Mesendoderm (in vitro differentiated cells): Measurements from ENCODE around the gene ZBTB12. TPM values are rescaled to one million over a fixed set of nuclear protein-coding genes. Genes with fewer than 3 reads are reported as not detected.

Experiments used
- DNase-seq: peaks from one replicate; pipeline ENCODE4 v3.0.0; 2013
- H2AK5ac ChIP-seq: 2 replicates; pipeline ENCODE4 v1.6.1; 2013; ENCODE audit warnings: low read length, inconsistent platforms
- H2BK120ac ChIP-seq: 2 replicates; pipeline ENCODE4 v1.6.1; 2013; ENCODE audit warnings: low read depth, mild to moderate bottlenecking, low read length, moderate library complexity, mixed read lengths
- H2BK15ac ChIP-seq: replicated peaks from 2 replicates; pipeline ENCODE4 v1.6.1; 2013; ENCODE audit warnings: low read depth, mild to moderate bottlenecking, moderate library complexity
- H2BK5ac ChIP-seq: 2 replicates; pipeline ENCODE4 v1.6.1; 2013; ENCODE audit warnings: low read length, inconsistent platforms
- H3K18ac ChIP-seq: 2 replicates; pipeline ENCODE4 v1.6.1; 2013; ENCODE audit warnings: mild to moderate bottlenecking, low read length, mixed read lengths
- H3K23ac ChIP-seq: one replicate; pipeline ENCODE4 v1.6.1; 2013; ENCODE audit warnings: low read length
- H3K27ac ChIP-seq: 2 replicates; pipeline ENCODE4 v1.5.1; 2013; ENCODE audit warnings: low read depth, mild to moderate bottlenecking, inconsistent platforms, low read length, moderate library complexity
- H3K27me3 ChIP-seq: 2 replicates; pipeline ENCODE4 v1.6.1; 2013; ENCODE audit warnings: low read length, control low read depth, mild to moderate bottlenecking, inconsistent platforms; ENCODE audit not compliant: insufficient read depth, poor library complexity
- H3K36me3 ChIP-seq: 2 replicates; pipeline ENCODE4 v1.6.1; 2013; ENCODE audit warnings: low read length, inconsistent platforms; ENCODE audit not compliant: control insufficient read depth, insufficient read depth
- H3K4ac ChIP-seq: one replicate; pipeline ENCODE4 v1.6.1; 2013; ENCODE audit warnings: low read depth, mild to moderate bottlenecking, low read length, moderate library complexity
- H3K4me1 ChIP-seq: 2 replicates; pipeline ENCODE4 v1.6.1; 2013; ENCODE audit warnings: low read depth, low read length, inconsistent platforms; ENCODE audit not compliant: control insufficient read depth
- H3K4me2 ChIP-seq: 2 replicates; pipeline ENCODE4 v1.6.1; 2013; ENCODE audit warnings: low read length
- H3K4me3 ChIP-seq: 2 replicates; pipeline ENCODE4 v1.5.1; 2013; ENCODE audit warnings: mild to moderate bottlenecking, low read length
- H3K56ac ChIP-seq: one replicate; pipeline ENCODE4 v1.6.1; 2013; ENCODE audit warnings: low read length
- H3K79me1 ChIP-seq: 2 replicates; pipeline ENCODE4 v1.6.1; 2013; ENCODE audit warnings: low read length, inconsistent platforms
- H3K79me2 ChIP-seq: 2 replicates; pipeline ENCODE4 v1.6.1; 2013; ENCODE audit warnings: mild to moderate bottlenecking, low read length; ENCODE audit not compliant: control insufficient read depth, insufficient read depth
- H3K9ac ChIP-seq: 2 replicates; pipeline ENCODE4 v1.6.1; 2013; ENCODE audit warnings: low read length, inconsistent platforms
- H4K5ac ChIP-seq: one replicate; pipeline ENCODE4 v1.6.1; 2013; ENCODE audit warnings: low read length
- H4K8ac ChIP-seq: one replicate; pipeline ENCODE4 v1.6.1; 2013; ENCODE audit warnings: low read depth, mild to moderate bottlenecking, control low read depth, low read length, moderate library complexity
- WGBS: extraction: QIAGEN DNeasy Blood & Tissue Kit; methylation state at CpG from one replicate; pipeline ENCODE4 v1.1.7; 2013; ENCODE audit warnings: low lambda C conversion rate, missing lambda C conversion rate; ENCODE audit not compliant: insufficient coverage; ENCODE audit errors: extremely low coverage; 5-methylcytosine and 5-hydroxymethylcytosine counted together
- polyA plus RNA-seq, 2 experiments: library from polyadenylated mRNA; stranded (reverse); fragments of 200-250 nt; gene quantifications; one replicate each; pipeline ENCODE4 v1.2.3, GENCODE V29; 2013

The ZBTB12 gene
- 11.0 TPM for polyA plus RNA-seq (2013, experiment 1 of 2)
- polyA plus RNA-seq (2013, experiment 2 of 2) = 11.6 TPM

- H3K4me2 ChIP-seq = peak within 1 kb of the TSS; percentile 70
- H2BK120ac ChIP-seq = peak within 1 kb of the TSS; percentile 70
- H2BK15ac ChIP-seq = no peak within 1 kb of the TSS
- H3K36me3 ChIP-seq = no peaks in the 10 kb centered on the region
- H3K4me1 ChIP-seq = no peaks in the 10 kb centered on the region
- H3K79me1 ChIP-seq = no peaks in the 10 kb centered on the region
- no peak within 1 kb of the TSS for H2AK5ac ChIP-seq
- H4K8ac ChIP-seq = peak within 1 kb of the TSS; percentile 98
- peak within 1 kb of the TSS; percentile 34 for H3K27ac ChIP-seq
- H3K18ac ChIP-seq = peak within 1 kb of the TSS; percentile 99
- H3K4ac ChIP-seq = peak within 1 kb of the TSS; percentile 77
- WGBS = no CpG with 5 or more reads among the region's 77 CpGs
- peak within 1 kb of the TSS; percentile 36 for H3K4me3 ChIP-seq
- peak; percentile 95 for DNase-seq
- no peak within 1 kb of the TSS for H3K23ac ChIP-seq
- peak within 1 kb of the TSS; percentile 90 for H3K56ac ChIP-seq
- H4K5ac ChIP-seq = no peak within 1 kb of the TSS
- H3K27me3 ChIP-seq = no peaks in the 10 kb centered on the region
- H2BK5ac ChIP-seq = no peak within 1 kb of the TSS
- H3K9ac ChIP-seq = peak within 1 kb of the TSS; percentile 53
- H3K79me2 ChIP-seq = no peaks in the 10 kb centered on the region
These were observed at the start of gene ZBTB12 for GRCh38 chr6:31901953-31902643. Gene ZBTB12, minus strand, starts transcription at chr6:31902086. Its CDS starts 781 bp downstream, at chr6:31901305.

GRCh38 chr6:31949926-31950548 is 48.2 kb upstream of the ZBTB12 start:
- no peak overlapping the region for H3K4me3 ChIP-seq

GRCh38 chr6:31948753-31949413 is 47.0 kb upstream of the ZBTB12 start:
- Histone ChIP-seq H2AK5ac (no peak overlapping the region), H2BK15ac (no peak overlapping the region), H3K18ac (no peak overlapping the region), H3K23ac (no peak overlapping the region), H2BK120ac (no peak overlapping the region), H3K36me3 (peaks cover 2% of the 10 kb centered on the region), H4K5ac (no peak overlapping the region), H3K4ac (no peak overlapping the region), H3K27ac (no peak overlapping the region), H3K79me1 (no peaks in the 10 kb centered on the region), H3K79me2 (no peaks in the 10 kb centered on the region), H3K9ac (no peak overlapping the region), H3K27me3 (no peaks in the 10 kb centered on the region), H2BK5ac (no peak overlapping the region), H3K4me3 (no peak overlapping the region), H4K8ac (no peak overlapping the region), H3K4me1 (no peaks in the 10 kb centered on the region), H3K4me2 (no peak overlapping the region), H3K56ac (no peak overlapping the region)
- no CpG with 5 or more reads among the region's 6 CpGs for WGBS
- no peak for DNase-seq

More at GRCh38 chr6:31949926-31950548, 48.2 kb upstream of the ZBTB12 start:
- Histone ChIP-seq H3K4me2 (no peak overlapping the region), H3K23ac (no peak overlapping the region), H4K8ac (no peak overlapping the region), H2BK120ac (no peak overlapping the region), H3K27me3 (no peaks in the 10 kb centered on the region), H3K4me1 (no peaks in the 10 kb centered on the region), H2BK15ac (no peak overlapping the region), H3K56ac (no peak overlapping the region), H2AK5ac (no peak overlapping the region), H3K4ac (no peak overlapping the region), H3K79me1 (no peaks in the 10 kb centered on the region), H3K36me3 (peaks cover 2% of the 10 kb centered on the region), H3K18ac (no peak overlapping the region), H3K79me2 (no peaks in the 10 kb centered on the region), H3K9ac (no peak overlapping the region), H4K5ac (no peak overlapping the region), H2BK5ac (no peak overlapping the region), H3K27ac (no peak overlapping the region)
- DNase-seq = no peak
- WGBS = no CpG with 5 or more reads among the region's 7 CpGs

GRCh38 chr6:31948306-31948705 is 46.4 kb upstream of the ZBTB12 start:
- no peak overlapping the region for H3K4me2 ChIP-seq
- no peaks in the 10 kb centered on the region for H3K79me2 ChIP-seq
- no peak overlapping the region for H4K8ac ChIP-seq
- no peaks in the 10 kb centered on the region for H3K4me1 ChIP-seq
- no peaks in the 10 kb centered on the region for H3K36me3 ChIP-seq
- H2BK5ac ChIP-seq = no peak overlapping the region
- H3K18ac ChIP-seq = no peak overlapping the region
- H3K27me3 ChIP-seq = no peaks in the 10 kb centered on the region
- H3K9ac ChIP-seq = no peak overlapping the region
- no peak overlapping the region for H3K27ac ChIP-seq
- H4K5ac ChIP-seq = no peak overlapping the region
- no peak overlapping the region for H3K4ac ChIP-seq
- no peaks in the 10 kb centered on the region for H3K79me1 ChIP-seq
- H2BK15ac ChIP-seq = no peak overlapping the region
- no peak overlapping the region for H3K23ac ChIP-seq
- H3K56ac ChIP-seq = no peak overlapping the region
- WGBS = no CpG with 5 or more reads among the region's 5 CpGs
- H2BK120ac ChIP-seq = no peak overlapping the region
- H3K4me3 ChIP-seq = no peak overlapping the region
- no peak for DNase-seq
- H2AK5ac ChIP-seq = no peak overlapping the region

- no peak overlapping the region for H4K5ac ChIP-seq
- H3K4me3 ChIP-seq = no peak overlapping the region
- no peaks in the 10 kb centered on the region for H3K4me1 ChIP-seq
- H3K36me3 ChIP-seq = no peaks in the 10 kb centered on the region
- no peak overlapping the region for H3K56ac ChIP-seq
- no peak overlapping the region for H3K9ac ChIP-seq
- H3K79me1 ChIP-seq = no peaks in the 10 kb centered on the region
- no peaks in the 10 kb centered on the region for H3K27me3 ChIP-seq
- no CpG with 5 or more reads among the region's 4 CpGs for WGBS
- H2BK5ac ChIP-seq = no peak overlapping the region
- H3K79me2 ChIP-seq = no peaks in the 10 kb centered on the region
- H3K4ac ChIP-seq = no peak overlapping the region
- no peak overlapping the region for H3K18ac ChIP-seq
- no peak overlapping the region for H3K23ac ChIP-seq
- H3K27ac ChIP-seq = no peak overlapping the region
- no peak for DNase-seq
- H4K8ac ChIP-seq = no peak overlapping the region
- H3K4me2 ChIP-seq = no peak overlapping the region
- no peak overlapping the region for H2BK120ac ChIP-seq
- H2BK15ac ChIP-seq = no peak overlapping the region
- H2AK5ac ChIP-seq = no peak overlapping the region
These were observed 46.0 kb upstream of the ZBTB12 start for GRCh38 chr6:31947864-31948263.
